22Rv1 (cell line): ENCODE data around the gene EFCAB5.
"Not testable (repeated sequence)": the region's sequence is repeated elsewhere in the genome, so short reads cannot be mapped to it uniquely, and the experiment has no call there.

Source experiments
- CTCF ChIP-seq: fragments of 450-650 bp; IDR thresholded peaks from 2 replicates; pipeline ENCODE4 v1.5.1; 2017; ENCODE audit warnings: mild to moderate bottlenecking
- ZFX ChIP-seq: fragments of 450-650 bp; IDR thresholded peaks from 2 replicates; pipeline ENCODE4 v1.6.1; 2017; ENCODE audit warnings: antibody characterized with exemption, borderline replicate concordance

DNA sequence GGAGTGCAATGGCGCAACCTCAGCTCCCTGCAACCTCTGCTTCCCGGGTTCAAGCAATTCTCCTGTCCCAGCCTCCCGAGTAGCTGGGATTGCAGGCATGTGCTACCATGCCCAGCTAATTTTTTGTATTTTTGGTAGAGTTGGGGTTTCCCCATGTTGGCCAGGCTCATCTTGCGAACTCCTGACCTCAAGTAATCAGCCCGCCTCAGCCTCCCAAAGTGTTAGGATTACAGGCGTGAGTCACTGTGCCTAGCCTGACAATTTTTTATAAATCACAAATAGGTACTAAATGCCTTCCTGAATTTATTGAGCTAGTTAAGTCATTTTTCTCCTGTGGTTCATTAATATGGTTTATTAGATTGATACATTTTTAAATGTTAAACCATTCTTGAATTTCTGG, 206.4 kb downstream of the EFCAB5 start:
- not testable (repeated sequence) for TF ChIP-seq CTCF, ZFX
